HuH-7.5 (cell line): ENCODE measurements around the gene SMIM8.

Experiments
- DNase-seq: peaks from one replicate; pipeline ENCODE4 v3.0.0; 2011; ENCODE audit warnings: low spot score

The SMIM8 gene

DNA sequence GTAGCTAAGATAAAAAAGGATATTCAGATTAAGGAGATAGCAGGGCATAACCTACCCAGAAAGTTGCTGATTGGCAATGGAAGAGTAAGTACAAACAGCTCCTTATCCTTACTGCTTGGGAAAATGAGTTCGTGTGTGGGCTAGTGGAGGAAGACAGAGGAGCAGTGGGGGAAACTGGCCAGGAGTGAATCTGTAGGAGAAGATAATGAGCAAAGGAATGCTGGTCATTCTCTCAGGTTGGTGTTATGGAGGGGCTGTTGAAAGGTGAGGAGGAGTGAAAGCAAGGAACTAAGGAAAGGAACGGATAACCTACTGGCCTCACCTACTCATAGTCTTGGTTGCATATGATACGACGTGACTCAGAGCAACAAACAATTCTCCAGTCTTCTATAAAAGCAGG lies 14.0 kb downstream of the SMIM8 start:
- DNase-seq: no peak

DNA sequence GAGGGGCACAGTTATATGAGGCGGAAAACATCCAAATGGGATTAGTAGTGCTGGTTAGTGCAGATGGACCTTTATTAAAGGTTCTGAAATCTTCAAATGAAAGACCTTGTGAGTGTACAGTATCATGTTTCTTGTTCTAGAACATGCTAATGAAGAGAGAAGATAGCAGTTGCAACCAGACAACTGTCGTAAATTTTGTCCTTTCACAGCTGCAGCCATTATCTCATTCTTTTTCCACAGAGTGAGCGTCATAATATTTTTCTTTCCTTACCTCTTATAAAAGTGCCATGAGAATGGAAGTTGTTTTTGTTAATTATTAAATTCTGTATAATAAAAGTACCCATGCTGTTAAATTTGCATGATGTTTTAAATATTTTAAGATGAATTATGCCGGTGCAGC lies 17.8 kb downstream of the SMIM8 start:
- no peak for DNase-seq

GRCh38 chr6:87341158-87341557 lies 18.8 kb downstream of the SMIM8 start:
- no peak for DNase-seq

GRCh38 chr6:87341899-87342298 lies 19.5 kb downstream of the SMIM8 start:
- DNase-seq: no peak

DNA sequence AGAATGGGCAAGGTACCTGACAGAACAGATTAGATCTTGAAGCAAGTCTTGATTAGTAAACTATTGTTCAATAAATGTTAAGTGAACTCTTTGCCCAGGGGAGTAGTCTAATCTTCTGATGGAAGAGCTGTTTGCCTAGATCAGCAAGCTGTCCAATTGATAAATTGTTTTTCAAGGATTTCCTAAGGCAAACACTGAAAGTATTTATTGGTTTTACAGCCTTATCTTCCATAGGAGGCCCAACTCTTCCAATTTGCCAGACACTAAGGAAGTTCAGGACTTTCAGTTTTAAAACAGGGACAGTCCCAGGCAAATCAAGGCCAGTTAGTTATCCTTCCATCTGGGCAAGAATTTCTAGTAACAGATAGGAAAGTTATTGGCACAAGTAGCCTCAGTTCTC lies 20.4 kb downstream of the SMIM8 start:
- DNase-seq: peak; percentile 13

- DNase-seq: no peak
Observed at GRCh38 chr6:87344731-87345130, 22.3 kb downstream of the SMIM8 start, which contains the start of gene C6orf163. Gene C6orf163, plus strand, starts transcription at chr6:87344813. Its CDS starts 287 bp downstream, at chr6:87345100.

DNA sequence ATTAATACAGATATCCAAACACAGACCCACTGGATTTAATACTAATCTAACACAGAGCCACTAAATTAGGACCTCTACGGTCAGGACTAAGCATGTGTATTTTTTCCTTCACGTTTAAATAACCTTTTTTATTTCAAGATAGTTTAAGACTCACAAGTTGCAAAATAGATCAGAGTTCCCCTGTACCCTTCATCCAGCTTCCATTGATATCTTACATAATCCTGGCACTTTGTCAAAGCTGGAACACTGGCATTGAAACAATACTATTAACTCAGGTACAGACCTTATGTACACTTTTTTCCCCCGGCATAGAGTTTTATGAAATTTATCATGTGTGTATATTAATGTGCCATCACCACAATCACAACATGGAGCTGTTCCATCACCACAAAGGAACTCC lies 24.3 kb downstream of the SMIM8 start:
- DNase-seq: no peak

DNA sequence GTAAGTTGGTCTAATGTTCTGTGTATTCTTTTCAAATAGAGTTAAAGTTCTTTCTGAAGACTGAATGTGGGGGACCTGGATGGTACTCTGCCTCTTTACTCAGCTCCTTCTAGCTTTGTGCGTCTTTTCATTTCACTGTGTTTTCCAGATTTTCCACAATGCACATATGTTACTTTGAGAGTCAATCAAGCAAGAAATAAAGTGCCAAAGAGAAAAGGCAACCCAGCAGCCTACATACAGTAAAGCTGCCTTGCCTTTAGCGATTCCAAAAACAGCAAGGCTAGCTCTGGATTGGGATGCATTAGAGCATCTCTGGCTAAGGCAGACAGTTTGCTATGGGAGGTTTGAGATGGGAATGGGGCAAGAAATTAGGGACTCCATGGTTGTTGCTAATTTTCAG lies 27.5 kb downstream of the SMIM8 start:
- DNase-seq: no peak

DNA sequence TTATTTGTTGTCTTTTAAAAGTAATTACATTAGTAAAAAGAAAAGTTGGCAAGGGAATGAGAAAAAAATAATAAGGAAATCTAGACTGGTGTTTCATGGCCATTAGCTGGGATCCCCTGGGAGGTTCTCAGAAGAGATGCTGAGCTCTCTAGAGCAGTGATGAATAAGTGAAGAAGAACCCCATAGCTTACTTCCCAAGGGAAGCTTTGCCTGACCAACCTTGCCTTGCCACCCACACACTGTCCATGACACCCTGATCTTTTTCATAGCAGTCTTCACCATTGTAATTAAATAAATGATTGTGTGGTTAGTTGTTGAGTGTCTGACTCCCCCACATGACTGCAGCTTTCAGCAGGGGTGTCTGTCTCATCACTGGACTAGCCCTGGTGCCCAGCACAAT lies 28.1 kb downstream of the SMIM8 start:
- no peak for DNase-seq

- no peak for DNase-seq
Observed at GRCh38 chr6:87351583-87351982, 29.2 kb downstream of the SMIM8 start.

DNA sequence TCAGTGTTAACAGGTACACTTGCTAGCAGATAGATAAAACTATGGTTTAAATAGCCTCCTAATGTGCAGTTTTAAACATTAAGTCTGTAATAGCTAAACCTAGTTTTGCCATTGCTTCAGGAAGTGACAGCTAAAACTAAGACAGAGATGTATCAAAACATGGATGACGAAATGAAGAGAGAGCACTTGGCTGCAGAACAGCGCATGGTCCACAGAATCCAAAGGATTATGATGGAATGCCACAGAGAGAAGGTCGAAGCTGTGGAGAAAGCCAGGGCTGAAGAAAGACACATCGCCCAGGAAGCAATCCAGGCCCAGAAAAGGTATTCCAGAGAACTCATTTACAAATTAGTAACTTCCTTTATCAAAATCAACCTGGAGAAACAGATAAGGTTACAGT lies 33.8 kb downstream of the SMIM8 start:
- no peak for DNase-seq

DNA sequence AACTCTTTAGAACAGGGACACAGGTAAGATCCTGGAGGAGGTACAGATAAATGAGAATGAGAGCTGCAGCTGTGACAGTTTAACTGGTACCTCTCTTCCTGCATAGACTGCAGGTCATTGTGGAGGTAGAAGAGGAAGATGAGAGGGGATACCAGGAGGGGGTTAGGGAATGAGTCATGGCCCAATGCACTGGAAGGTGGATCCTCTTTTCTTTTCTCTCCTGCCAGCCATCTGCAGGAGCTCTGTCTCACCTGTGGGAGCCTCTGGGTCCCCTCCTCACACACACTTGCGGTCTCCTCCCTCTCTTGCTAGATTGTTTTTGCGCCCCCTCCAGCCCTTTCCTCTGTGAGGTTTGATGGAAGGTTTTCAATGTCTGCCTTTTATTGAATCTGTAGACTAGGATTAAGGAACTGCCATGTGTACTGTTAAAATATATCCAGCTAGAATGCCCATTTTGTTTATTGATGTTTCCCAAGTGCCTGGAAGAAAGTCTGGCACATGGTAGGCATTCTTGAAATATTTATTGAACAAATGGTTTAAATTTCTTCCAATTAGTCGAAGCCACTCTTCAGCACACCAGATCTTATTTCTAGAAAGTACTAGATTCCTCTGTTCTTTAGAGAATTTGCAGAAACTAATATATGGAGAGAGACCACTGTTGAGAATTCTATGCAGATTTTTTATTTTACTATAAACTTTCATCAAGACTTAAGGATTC lies 35.2 kb downstream of the SMIM8 start:
- DNase-seq: no peak

DNA sequence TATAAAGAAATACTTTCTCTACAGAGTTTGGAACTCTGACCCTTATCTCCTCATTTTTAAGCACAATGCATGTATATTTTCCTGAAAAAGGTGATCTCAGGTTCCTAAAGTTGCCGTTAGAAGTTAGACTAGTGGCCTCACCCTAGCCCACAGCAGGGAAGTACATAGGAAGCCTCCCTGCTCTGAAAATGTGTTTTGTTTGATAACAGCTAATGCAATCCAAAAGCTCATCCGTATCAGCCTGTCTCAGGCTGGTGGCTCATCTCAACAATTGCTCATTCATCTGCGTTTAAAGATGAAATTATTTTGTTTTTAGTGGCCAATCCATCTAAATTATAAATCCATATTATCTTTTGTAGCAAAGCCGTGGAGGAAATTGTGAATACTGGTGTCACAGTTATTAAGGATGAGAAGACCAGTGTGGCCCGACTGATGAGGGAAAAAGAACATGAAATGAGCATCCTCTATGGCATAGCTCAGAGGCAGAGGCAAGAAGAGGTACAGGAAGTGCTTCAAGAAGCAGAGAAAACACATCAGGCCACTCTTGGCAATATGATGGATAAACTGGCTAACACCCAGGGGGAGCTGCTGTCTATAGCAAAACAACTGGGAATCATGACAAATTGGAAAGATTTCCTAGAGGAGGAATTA lies 42.3 kb downstream of the SMIM8 start:
- DNase-seq: no peak

GRCh38 chr6:87366072-87366827 lies 43.9 kb downstream of the SMIM8 start:
- DNase-seq: no peak

DNA sequence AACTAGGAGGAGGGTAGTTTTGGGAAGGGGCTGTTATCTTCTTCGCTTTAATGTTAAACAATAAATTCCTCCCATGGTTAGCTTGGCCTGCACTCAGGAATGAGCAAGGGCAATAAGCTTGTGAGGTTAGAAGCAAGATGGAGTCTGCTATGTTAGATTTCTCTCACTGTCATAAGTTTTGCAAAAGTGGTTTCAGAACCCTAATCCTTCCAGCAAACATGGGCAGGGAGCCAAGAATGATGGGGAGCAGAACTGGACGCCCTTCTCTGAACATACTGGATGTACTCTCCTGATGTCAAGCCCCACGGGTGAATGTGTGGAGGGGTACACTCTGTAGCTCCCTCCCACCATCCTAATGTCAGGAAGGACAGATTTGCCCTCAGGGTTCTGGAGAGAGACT lies 44.5 kb downstream of the SMIM8 start:
- no peak for DNase-seq

DNA sequence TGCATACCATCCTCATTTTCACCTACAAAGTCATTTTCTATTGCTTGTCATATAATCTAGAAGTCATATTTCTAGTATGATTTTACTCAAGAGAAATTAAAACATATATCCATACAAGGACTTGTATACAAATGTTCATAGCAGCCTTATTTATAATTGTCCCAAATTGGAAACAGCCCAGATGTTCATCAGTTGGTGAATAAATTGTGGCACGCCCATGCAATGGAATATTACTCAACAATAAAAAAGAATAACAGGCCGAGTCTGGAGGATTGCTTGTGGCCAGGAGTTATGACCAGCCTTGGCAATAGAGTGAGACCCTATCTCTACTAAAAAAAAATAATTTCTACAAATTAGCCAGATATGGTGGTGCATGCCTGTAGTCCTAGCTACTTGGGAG lies 51.0 kb downstream of the SMIM8 start:
- no peak for DNase-seq

- no peak for DNase-seq
Observed at GRCh38 chr6:87375315-87375714, 52.9 kb downstream of the SMIM8 start.

- DNase-seq: no peak
Observed at GRCh38 chr6:87376643-87377042, 54.3 kb downstream of the SMIM8 start.

DNA sequence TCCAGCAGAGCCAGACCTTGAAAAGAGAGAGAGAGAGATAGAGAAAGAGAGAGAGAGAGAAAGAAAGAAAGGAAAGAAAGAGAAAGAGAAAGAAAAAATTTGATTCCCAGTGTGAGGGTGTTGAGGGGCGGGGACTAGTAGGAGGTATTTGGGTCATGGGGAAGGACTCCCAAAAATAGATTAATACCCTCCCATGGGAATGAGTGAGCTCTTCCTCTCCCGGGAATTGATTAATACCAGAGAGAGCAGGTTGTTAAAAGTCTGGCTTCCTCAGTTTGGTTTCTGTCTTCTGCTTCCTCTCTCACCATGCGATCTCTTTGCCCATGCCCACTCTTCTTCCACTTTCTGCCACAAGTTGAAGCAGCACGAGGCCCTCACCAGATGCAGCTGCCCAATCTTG lies 56.6 kb downstream of the SMIM8 start:
- DNase-seq: no peak

- no peak for DNase-seq
Observed at GRCh38 chr6:87382861-87383260, 60.5 kb downstream of the SMIM8 start.

DNA sequence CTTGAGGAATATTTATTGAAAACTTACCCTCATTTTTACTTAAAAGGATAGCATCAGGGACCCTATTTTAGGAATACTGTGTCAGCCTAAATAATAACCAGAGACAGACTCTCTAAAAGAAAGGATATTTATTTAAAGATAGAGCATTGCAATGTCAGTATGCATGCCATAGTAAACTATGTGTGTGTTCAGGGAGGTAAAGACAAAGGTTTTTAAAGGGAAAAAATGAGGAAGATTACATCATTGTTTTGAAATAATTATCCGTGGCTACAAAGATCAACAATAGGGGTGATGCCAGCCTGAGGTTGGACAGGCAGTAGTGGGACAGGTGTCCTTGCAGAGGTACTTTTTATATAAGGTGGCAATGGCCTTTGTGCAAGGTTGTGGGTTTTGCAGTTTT lies 61.6 kb downstream of the SMIM8 start:
- no peak for DNase-seq

DNA sequence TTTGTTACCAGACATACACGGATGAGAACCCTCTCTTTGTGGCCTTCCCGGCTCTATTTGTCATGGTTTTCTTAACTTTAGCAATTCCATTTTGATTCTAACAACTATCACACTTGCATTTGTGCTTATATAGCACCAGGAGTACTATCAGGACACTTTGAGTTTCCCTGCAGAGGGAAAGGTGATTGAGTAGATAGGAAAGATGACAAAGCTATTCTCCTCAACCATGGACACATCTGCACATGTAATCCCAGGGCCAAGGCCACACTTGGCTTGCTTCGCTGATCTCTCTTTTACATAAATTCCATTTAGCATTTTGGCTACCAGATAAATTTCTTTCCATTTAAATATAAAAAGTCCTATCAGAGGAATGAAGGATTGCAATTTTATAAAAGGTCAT lies 62.1 kb downstream of the SMIM8 start:
- no peak for DNase-seq

DNA sequence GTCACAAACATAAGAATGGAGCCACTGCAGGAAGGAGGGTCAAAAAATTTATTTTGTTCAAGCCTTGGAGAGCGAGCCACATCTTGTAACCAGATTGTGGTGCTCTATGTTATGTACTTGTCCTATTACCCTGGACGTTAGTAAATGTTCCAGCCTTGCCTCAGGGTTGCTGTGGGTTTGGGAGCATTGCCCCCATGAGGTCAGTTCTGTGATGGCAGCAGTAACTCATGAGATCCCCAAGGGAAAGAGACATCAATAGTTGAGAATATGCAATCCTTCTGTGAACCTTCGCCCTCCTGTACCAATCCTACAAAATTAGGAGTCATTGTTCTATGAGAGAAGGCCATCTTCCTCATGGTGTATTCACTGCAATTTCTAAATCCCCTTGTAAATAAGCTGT lies 68.9 kb downstream of the SMIM8 start:
- DNase-seq: peak; percentile 41
